IMR-90 (cell line): ENCODE data around the gene SLC12A8.

ENCODE experiments used
- CHD1 ChIP-seq: IDR thresholded peaks from 2 replicates; pipeline ENCODE4 v1.6.1; 2012; ENCODE audit warnings: low read depth, low read length, improper control_type of control experiment
- CTCF ChIP-seq: conservative IDR thresholded peaks from 2 replicates; pipeline ENCODE4 v1.5.1; 2012; ENCODE audit warnings: mild to moderate bottlenecking, low read depth, low read length, improper control_type of control experiment
- ELK1 ChIP-seq: fragments of 150-350 bp; IDR thresholded peaks from 2 replicates; pipeline ENCODE4 v1.6.1; 2016; ENCODE audit warnings: low read depth, mild to moderate bottlenecking, low read length, moderate library complexity, borderline replicate concordance
- MAFK ChIP-seq: IDR thresholded peaks from 2 replicates; pipeline ENCODE4 v1.6.1; 2012; ENCODE audit warnings: low read depth, low read length, improper control_type of control experiment
- POLR2A ChIP-seq: IDR thresholded peaks from 2 replicates; pipeline ENCODE4 v1.6.1; 2012; ENCODE audit warnings: mild to moderate bottlenecking, low read depth, low read length
- RAD21 ChIP-seq: IDR thresholded peaks from 2 replicates; pipeline ENCODE4 v1.6.1; 2012; ENCODE audit warnings: low read length, improper control_type of control experiment

- TF ChIP-seq CTCF (no peak), POLR2A (no peak), CHD1 (no peak), RAD21 (no peak), MAFK (no peak), ELK1 (no peak)
Observed at GRCh38 chr3:125139386-125139785, 73.2 kb downstream of the SLC12A8 start.
